Activated CD4-positive, alpha-beta memory T cell treated with anti-CD3 and anti-CD28 coated beads for 36 hours (primary cell): Measurements from ENCODE around the gene MYO3B. TPM values are rescaled to one million over a fixed set of nuclear protein-coding genes. Genes with fewer than 3 reads are reported as not detected.

Experiments
- CTCF ChIA-PET: fragments of 350-600 bp; sonication (Branson Sonifier 250); formaldehyde crosslinking; loops from one replicate; lab custom pipeline; 2021; ENCODE audit warnings: antibody characterized with exemption, inconsistent platforms; lab: Charles Lee
- POLR2A ChIA-PET: fragments of 350-600 bp; sonication (Branson Sonifier 250); formaldehyde crosslinking; loops from one replicate; lab custom pipeline; 2021; ENCODE audit warnings: antibody characterized with exemption; lab: Charles Lee
- DNase-seq: peaks from one replicate; pipeline ENCODE4 v3.0.0-alpha.2; 2020
- H3K27ac Mint-ChIP-seq: one replicate; pipeline ENCODE4 v1.8.0; 2021; ENCODE audit warnings: mixed read lengths
- H3K27me3 Mint-ChIP-seq: one replicate; pipeline ENCODE4 v1.8.0; 2021; ENCODE audit warnings: mixed read lengths
- H3K36me3 Mint-ChIP-seq: one replicate; pipeline ENCODE4 v1.8.0; 2021; ENCODE audit warnings: mixed read lengths
- H3K4me1 Mint-ChIP-seq: one replicate; pipeline ENCODE4 v1.8.0; 2021; ENCODE audit warnings: low read depth, mixed read lengths
- H3K4me3 Mint-ChIP-seq: one replicate; pipeline ENCODE4 v1.8.0; 2021; ENCODE audit warnings: mild to moderate bottlenecking, mixed read lengths
- H3K9me3 Mint-ChIP-seq: one replicate; pipeline ENCODE4 v1.8.0; 2021; ENCODE audit warnings: mixed read lengths
- intact Hi-C: fragments of 100-400 bp; cut with micrococcal nuclease; formaldehyde crosslinking; loops from one replicate; pipeline ENCODE4 v1.15.1; 2023
- total RNA-seq, 2 experiments: library from RNA; stranded (reverse); gene quantifications; one replicate each; pipeline ENCODE4 v1.2.3, GENCODE V29; 2021

The MYO3B gene
- total RNA-seq, 2 experiments from 2014 or later: 0.48 TPM

- no peak overlapping the region for H3K27ac Mint-ChIP-seq
- peaks cover 6% of the 10 kb centered on the region for H3K27me3 Mint-ChIP-seq
- H3K4me3 Mint-ChIP-seq: no peak overlapping the region
- H3K9me3 Mint-ChIP-seq: no peaks in the 10 kb centered on the region
- ChIA-PET CTCF (no interaction called here), POLR2A (no interaction called here)
- no peaks in the 10 kb centered on the region for H3K36me3 Mint-ChIP-seq
- no peak for DNase-seq
- no peaks in the 10 kb centered on the region for H3K4me1 Mint-ChIP-seq
- intact Hi-C loops: no loop called here
Observed at GRCh38 chr2:170685591-170685990, 507.6 kb downstream of the MYO3B start.

DNA sequence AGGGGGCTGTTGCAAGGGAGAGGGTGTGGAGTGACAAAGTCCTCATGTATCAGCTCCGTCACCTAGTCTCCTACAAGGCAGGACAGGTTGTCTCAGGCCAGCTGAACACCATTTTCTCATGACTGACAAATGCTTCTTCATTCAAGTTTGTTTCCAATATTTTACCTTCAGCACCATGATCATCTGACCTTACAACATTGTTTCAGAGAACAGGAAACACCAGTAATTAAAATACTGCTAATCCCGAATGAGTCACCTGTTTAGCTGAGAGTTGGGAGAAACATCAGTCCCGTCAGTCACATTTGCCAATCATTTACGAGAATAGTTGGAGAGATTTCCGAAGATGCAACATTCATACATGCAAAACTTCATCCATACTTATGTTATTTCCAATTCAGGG is 511.5 kb downstream of the MYO3B start:
- no peak overlapping the region for H3K4me3 Mint-ChIP-seq
- intact Hi-C loops: no loop called here
- H3K27ac Mint-ChIP-seq: no peak overlapping the region
- H3K9me3 Mint-ChIP-seq: no peaks in the 10 kb centered on the region
- H3K27me3 Mint-ChIP-seq: peaks cover 7% of the 10 kb centered on the region
- ChIA-PET CTCF (no interaction called here), POLR2A (no interaction called here)
- no peaks in the 10 kb centered on the region for H3K4me1 Mint-ChIP-seq
- H3K36me3 Mint-ChIP-seq: no peaks in the 10 kb centered on the region
- DNase-seq: no peak

- Mint-ChIP-seq H3K9me3 (no peaks in the 10 kb centered on the region), H3K4me3 (no peak overlapping the region), H3K27me3 (peaks cover 7% of the 10 kb centered on the region), H3K36me3 (no peaks in the 10 kb centered on the region), H3K27ac (no peak overlapping the region), H3K4me1 (no peaks in the 10 kb centered on the region)
- intact Hi-C loops: no loop called here
- POLR2A ChIA-PET: no interaction called here
- CTCF ChIA-PET: no interaction called here
- DNase-seq: no peak
Observed at GRCh38 chr2:170690640-170691039, 512.7 kb downstream of the MYO3B start.

GRCh38 chr2:170694316-170694715 is 516.4 kb downstream of the MYO3B start:
- H3K4me3 Mint-ChIP-seq: no peak overlapping the region
- H3K27ac Mint-ChIP-seq: no peak overlapping the region
- no peaks in the 10 kb centered on the region for H3K4me1 Mint-ChIP-seq
- H3K36me3 Mint-ChIP-seq: no peaks in the 10 kb centered on the region
- intact Hi-C loops: no loop called here
- ChIA-PET POLR2A (no interaction called here), CTCF (interaction anchor here (0.8 kb wide), 1 partner anchor 370 kb away, joined by 3 read pairs; no protein-coding TSS in a partner anchor)
- DNase-seq: no peak
- H3K9me3 Mint-ChIP-seq: no peaks in the 10 kb centered on the region
- H3K27me3 Mint-ChIP-seq: peaks cover 4% of the 10 kb centered on the region

DNA sequence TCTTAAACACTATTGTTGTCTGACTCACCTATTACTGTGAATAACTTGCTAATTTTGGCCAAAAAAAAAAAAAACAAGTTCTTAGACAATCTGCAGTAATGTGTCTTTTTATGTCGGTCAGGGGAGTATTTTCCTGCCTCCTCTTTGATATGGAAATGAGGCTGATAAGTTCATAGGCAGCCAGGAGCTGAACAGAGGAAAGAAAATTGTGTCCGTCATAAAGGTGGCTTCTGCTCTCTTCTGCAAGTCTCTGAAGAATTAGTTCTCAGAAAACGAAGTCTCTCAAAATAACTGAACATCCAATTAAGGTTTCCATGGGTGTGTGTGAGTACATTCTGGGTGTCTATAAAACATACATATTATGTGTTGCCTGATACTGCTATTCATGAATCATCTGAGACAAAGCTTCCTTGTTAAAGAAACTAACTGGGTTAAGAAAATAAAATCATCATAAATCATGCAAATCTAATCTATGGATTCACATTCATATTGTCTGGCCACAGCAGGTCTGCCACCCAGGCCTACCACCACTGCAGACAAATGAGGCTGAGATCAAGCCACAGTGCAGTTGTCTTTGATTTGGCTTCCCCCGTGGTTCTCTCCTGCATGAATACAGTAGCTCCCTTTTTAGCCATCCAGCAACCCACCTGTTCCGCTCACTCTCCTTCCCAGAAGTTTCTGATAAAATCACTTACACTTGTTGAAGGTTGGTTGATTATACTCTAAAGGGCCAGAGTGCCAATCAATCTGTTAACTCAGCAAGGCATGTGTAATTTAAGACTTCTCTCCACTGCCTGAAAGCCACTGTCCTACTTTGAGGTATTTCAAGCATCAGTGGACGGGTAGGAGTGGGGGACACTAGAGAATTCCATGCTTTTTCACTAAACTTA is 517.8 kb downstream of the MYO3B start:
- POLR2A ChIA-PET: no interaction called here
- H3K4me1 Mint-ChIP-seq: no peaks in the 10 kb centered on the region
- H3K27ac Mint-ChIP-seq: no peak overlapping the region
- intact Hi-C loops: no loop called here
- DNase-seq: no peak
- no peak overlapping the region for H3K4me3 Mint-ChIP-seq
- no peaks in the 10 kb centered on the region for H3K9me3 Mint-ChIP-seq
- CTCF ChIA-PET: interaction anchor here (0.5 to 0.6 kb wide), 2 partner anchors 121 to 373 kb away, joined by 3 to 4 read pairs; partner anchors contain the start of gene GAD1
- H3K27me3 Mint-ChIP-seq: peaks cover 4% of the 10 kb centered on the region
- no peaks in the 10 kb centered on the region for H3K36me3 Mint-ChIP-seq

DNA sequence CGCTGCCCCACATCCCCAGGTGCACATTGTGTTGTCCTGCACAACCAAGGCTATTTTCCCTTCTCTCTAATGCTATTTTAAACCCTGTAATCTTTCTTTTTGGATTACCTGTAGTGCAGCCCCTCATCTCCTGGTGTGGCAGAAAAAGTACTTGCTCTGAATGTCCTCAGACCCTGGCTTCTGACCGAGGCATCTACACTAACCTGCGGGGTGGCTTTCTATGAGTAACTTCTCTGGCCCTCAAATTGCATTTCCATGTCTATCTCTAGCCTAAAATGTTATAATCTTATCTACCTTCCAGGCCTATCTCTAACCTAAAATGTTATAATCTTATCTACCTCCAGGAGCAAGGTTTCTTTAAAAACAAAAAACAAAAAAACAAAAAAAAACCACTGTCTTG is 519.0 kb downstream of the MYO3B start:
- no peak overlapping the region for H3K4me3 Mint-ChIP-seq
- H3K27ac Mint-ChIP-seq: no peak overlapping the region
- no peak for DNase-seq
- H3K36me3 Mint-ChIP-seq: no peaks in the 10 kb centered on the region
- H3K4me1 Mint-ChIP-seq: no peaks in the 10 kb centered on the region
- CTCF ChIA-PET: no interaction called here
- intact Hi-C loops: no loop called here
- peaks cover 5% of the 10 kb centered on the region for H3K27me3 Mint-ChIP-seq
- H3K9me3 Mint-ChIP-seq: no peaks in the 10 kb centered on the region
- POLR2A ChIA-PET: no interaction called here

DNA sequence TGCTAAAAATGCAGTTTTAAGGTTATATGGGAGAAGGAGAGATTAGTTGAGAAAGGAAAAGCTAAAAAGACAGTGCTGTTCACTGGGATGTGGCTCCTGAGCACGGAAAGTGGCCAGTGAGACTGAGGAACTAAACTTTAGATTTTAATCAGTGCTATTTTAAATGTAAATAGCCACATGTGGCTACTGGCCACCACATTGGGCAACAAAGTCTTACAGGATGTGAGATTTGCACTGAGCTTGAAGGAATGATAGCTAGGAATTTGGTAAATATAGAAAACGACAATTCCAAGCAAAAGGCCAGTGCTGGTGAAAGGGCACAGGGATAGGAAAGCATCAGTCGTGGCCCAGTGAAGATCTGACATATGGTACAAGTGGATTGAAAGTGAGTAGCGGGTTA is 523.1 kb downstream of the MYO3B start:
- CTCF ChIA-PET: no interaction called here

GRCh38 chr2:170703776-170704476 is 526.0 kb downstream of the MYO3B start:
- ChIA-PET CTCF (no interaction called here), POLR2A (no interaction called here)
- Mint-ChIP-seq H3K27me3 (peaks cover 26% of the 10 kb centered on the region), H3K27ac (no peak overlapping the region), H3K36me3 (no peaks in the 10 kb centered on the region), H3K4me1 (no peaks in the 10 kb centered on the region), H3K9me3 (peaks cover 4% of the 10 kb centered on the region), H3K4me3 (no peak overlapping the region)
- DNase-seq: no peak
- intact Hi-C loops: no loop called here

More for the DNA sequence above, 523.1 kb downstream of the MYO3B start:
- POLR2A ChIA-PET: no interaction called here
- Mint-ChIP-seq H3K9me3 (peaks cover 4% of the 10 kb centered on the region), H3K4me1 (no peaks in the 10 kb centered on the region), H3K36me3 (no peaks in the 10 kb centered on the region), H3K27ac (no peak overlapping the region), H3K27me3 (peaks cover 12% of the 10 kb centered on the region), H3K4me3 (no peak overlapping the region)
- no peak for DNase-seq
- intact Hi-C loops: no loop called here
